WTC11 (cell line): Measurements from ENCODE around the gene RAB23. TPM values are rescaled to one million over a fixed set of nuclear protein-coding genes. Genes with fewer than 3 reads are reported as not detected.

Experiments used
- ATAC-seq: fragments of 200-7000 bp; cut with Tn5 transposase; 2 replicates; pipeline ENCODE4 v1.10.0; 2021; ENCODE audit warnings: mild to moderate bottlenecking, moderate library complexity
- CTCF ChIA-PET: fragments of 300-600 bp; sonication (Branson Sonifier 250); formaldehyde crosslinking; loops from one replicate; lab custom pipeline; 2021; ENCODE audit warnings: antibody characterized with exemption; lab: Charles Lee
- POLR2A ChIA-PET: fragments of 350-600 bp; sonication (Branson Sonifier 250); formaldehyde crosslinking; loops from one replicate; lab custom pipeline; 2021; ENCODE audit warnings: antibody characterized with exemption; lab: Charles Lee
- DNase-seq: peaks from one replicate; pipeline ENCODE4 v3.0.0; 2021; ENCODE audit warnings: low spot score
- H3K27ac Mint-ChIP-seq: 2 replicates; pipeline ENCODE4 v1.8.0; 2021; ENCODE audit warnings: mixed read lengths
- H3K27me3 Mint-ChIP-seq: 2 replicates; pipeline ENCODE4 v1.8.0; 2021; ENCODE audit warnings: low read depth, mild to moderate bottlenecking, moderate library complexity, mixed read lengths
- H3K36me3 Mint-ChIP-seq: 2 replicates; pipeline ENCODE4 v1.8.0; 2021; ENCODE audit warnings: mixed read lengths
- H3K4me1 Mint-ChIP-seq: 2 replicates; pipeline ENCODE4 v1.8.0; 2022; ENCODE audit warnings: mixed read lengths
- H3K4me3 Mint-ChIP-seq: 2 replicates; pipeline ENCODE4 v1.8.0; 2021; ENCODE audit warnings: mild to moderate bottlenecking, moderate library complexity, mixed read lengths
- H3K9me3 Mint-ChIP-seq: 2 replicates; pipeline ENCODE4 v1.8.0; 2021; ENCODE audit warnings: mixed read lengths
- AR ChIP-seq: fragments of 250-450 bp; sonication (Bioruptor Pico); IDR thresholded peaks from 2 replicates; pipeline ENCODE4 v1.9.0; 2021; ENCODE audit warnings: mild to moderate bottlenecking
- E2F1 ChIP-seq: sonication (generic); formaldehyde crosslinking; IDR thresholded peaks from 2 replicates; pipeline ENCODE4 v1.8.0; 2022; ENCODE audit warnings: mild to moderate bottlenecking, missing genetic modification reagents
- E2F5 ChIP-seq: sonication (generic); formaldehyde crosslinking; IDR thresholded peaks from 2 replicates; pipeline ENCODE4 v1.8.1; 2022; ENCODE audit warnings: mild to moderate bottlenecking, moderate library complexity, missing genetic modification reagents
- ETV6 ChIP-seq: sonication (generic); formaldehyde crosslinking; IDR thresholded peaks from 2 replicates; pipeline ENCODE4 v1.8.1; 2022; ENCODE audit warnings: mild to moderate bottlenecking, missing genetic modification reagents
- HMGXB4 ChIP-seq: sonication (generic); formaldehyde crosslinking; IDR thresholded peaks from 2 replicates; pipeline ENCODE4 v1.8.1; 2023; ENCODE audit warnings: mild to moderate bottlenecking, moderate library complexity, missing genetic modification reagents
- NFATC4 ChIP-seq: fragments of 250-450 bp; sonication (Bioruptor Pico); IDR thresholded peaks from 2 replicates; pipeline ENCODE4 v1.9.0; 2021; ENCODE audit warnings: mild to moderate bottlenecking
- PRDM15 ChIP-seq: sonication (generic); formaldehyde crosslinking; IDR thresholded peaks from 2 replicates; pipeline ENCODE4 v1.8.0; 2022; ENCODE audit warnings: missing genetic modification reagents
- TP53 ChIP-seq: sonication (generic); formaldehyde crosslinking; IDR thresholded peaks from 2 replicates; pipeline ENCODE4 v1.8.1; 2023; ENCODE audit warnings: mild to moderate bottlenecking, missing genetic modification reagents
- ZMAT4 ChIP-seq: fragments of 250-450 bp; sonication (Bioruptor Pico); IDR thresholded peaks from 2 replicates; pipeline ENCODE4 v1.9.0; 2021; ENCODE audit warnings: mild to moderate bottlenecking
- total RNA-seq: library from RNA; stranded (reverse); gene quantifications from 3 replicates; pipeline ENCODE4 v1.2.3, GENCODE V29; 2021

RAB23 gene
- total RNA-seq, 1 experiment from 2014 or later, result 11.3 TPM

- CTCF ChIA-PET, result no interaction called here
- no peaks in the 10 kb centered on the region for H3K4me1 Mint-ChIP-seq
Observed at GRCh38 chr6:57257911-57258541, 35.9 kb upstream of the RAB23 start.

GRCh38 chr6:57256541-57256940 is 34.4 kb upstream of the RAB23 start:
- no peak overlapping the region for H3K27ac Mint-ChIP-seq
- POLR2A ChIA-PET, result no interaction called here
- H3K4me3 Mint-ChIP-seq, result no peak overlapping the region

More at GRCh38 chr6:57257911-57258541, 35.9 kb upstream of the RAB23 start:
- Mint-ChIP-seq H3K27ac (no peak overlapping the region; the same call in 1 of the 2 replicates), H3K9me3 (no peaks in the 10 kb centered on the region), H3K4me3 (no peak overlapping the region), H3K27me3 (no peaks in the 10 kb centered on the region; the same call in 1 of the 2 replicates)
- DNase-seq, result no peak
- TF ChIP-seq ZMAT4 (CRISPR knock-in tag) (no peak), E2F5 (CRISPR knock-in tag) (no peak), ETV6 (CRISPR knock-in tag) (no peak), AR (no peak), HMGXB4 (CRISPR knock-in tag) (no peak), TP53 (no peak)
- TF ChIP-seq, all 79 proteins: peak for 0
- POLR2A ChIA-PET, result no interaction called here
- no peak for ATAC-seq
- H3K36me3 Mint-ChIP-seq, result no peaks in the 10 kb centered on the region

More at GRCh38 chr6:57256541-57256940, 34.4 kb upstream of the RAB23 start:
- DNase-seq (no peak), ATAC-seq (no peak)
- CTCF ChIA-PET, result no interaction called here
- H3K4me1 Mint-ChIP-seq, result no peaks in the 10 kb centered on the region
- no peaks in the 10 kb centered on the region for H3K36me3 Mint-ChIP-seq
- H3K9me3 Mint-ChIP-seq, result no peaks in the 10 kb centered on the region
- H3K27me3 Mint-ChIP-seq, result no peaks in the 10 kb centered on the region; the same call in 1 of the 2 replicates
- TF ChIP-seq E2F1 (CRISPR knock-in tag), result no peak
- TF ChIP-seq NFATC4 (CRISPR knock-in tag), result no peak
- no peak for TF ChIP-seq PRDM15 (CRISPR knock-in tag)
